Measurements from ENCODE around the gene AHDC1.

DNA sequence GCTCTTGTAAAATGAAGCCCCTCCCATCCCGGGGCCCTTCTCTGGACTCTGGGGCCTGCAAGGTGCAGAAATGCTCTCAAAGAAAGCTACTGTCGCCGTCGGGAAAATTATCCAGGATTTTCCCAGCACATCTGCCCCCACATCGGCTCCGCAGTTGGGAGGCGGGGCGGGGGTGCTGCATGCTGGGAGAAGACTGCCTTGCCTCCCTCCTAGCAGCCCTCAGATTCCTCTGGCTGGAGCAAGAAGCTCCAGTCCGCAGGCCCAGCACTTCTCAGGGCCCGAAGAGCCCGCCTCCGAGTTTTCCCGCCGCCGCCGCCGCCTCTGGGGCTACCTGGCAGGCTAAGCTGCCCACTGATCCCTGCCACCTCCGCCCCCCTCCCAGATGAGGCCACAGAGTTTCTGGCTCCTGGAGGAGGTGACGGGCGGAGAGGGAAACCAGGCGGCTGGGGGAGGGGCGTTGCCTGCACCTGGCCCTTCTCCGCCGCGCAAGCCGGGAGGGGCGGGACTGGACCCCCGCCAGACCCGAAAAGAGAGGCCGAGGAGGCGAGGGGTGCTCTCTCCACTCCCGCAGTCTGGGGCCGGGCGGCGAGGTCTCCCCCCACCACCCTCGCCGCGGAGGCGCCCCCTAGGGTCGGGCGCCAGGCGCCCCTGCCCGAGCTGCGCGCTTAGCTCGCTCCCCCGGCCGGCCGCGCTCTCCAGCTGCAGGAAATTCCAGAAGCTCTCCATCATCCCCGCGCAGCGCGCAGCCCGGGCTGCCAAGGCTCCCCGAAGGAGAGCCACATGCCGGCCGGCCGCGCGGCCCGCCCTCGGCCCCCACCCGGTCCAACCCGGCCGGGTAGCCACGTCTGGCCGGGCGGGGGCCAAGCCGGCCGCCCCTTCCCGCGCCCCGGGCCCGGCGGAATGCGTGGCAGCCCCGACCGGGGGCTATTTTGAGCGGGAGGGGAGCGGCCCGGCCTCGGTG lies 28.8 kb downstream of the AHDC1 start:
- TF ChIP-seq RAD21 (IDR thresholded peaks at IDR 0.05; ENCODE audit: insufficient read depth, low read depth, low read length) = no peak
- no peak for TF ChIP-seq EGR1 (IDR thresholded peaks at IDR 0.05; ENCODE audit: borderline replicate concordance in 1 of 2, low read depth in 2 of 2, low read length in 2 of 2)
- TF ChIP-seq, protein P1, sequence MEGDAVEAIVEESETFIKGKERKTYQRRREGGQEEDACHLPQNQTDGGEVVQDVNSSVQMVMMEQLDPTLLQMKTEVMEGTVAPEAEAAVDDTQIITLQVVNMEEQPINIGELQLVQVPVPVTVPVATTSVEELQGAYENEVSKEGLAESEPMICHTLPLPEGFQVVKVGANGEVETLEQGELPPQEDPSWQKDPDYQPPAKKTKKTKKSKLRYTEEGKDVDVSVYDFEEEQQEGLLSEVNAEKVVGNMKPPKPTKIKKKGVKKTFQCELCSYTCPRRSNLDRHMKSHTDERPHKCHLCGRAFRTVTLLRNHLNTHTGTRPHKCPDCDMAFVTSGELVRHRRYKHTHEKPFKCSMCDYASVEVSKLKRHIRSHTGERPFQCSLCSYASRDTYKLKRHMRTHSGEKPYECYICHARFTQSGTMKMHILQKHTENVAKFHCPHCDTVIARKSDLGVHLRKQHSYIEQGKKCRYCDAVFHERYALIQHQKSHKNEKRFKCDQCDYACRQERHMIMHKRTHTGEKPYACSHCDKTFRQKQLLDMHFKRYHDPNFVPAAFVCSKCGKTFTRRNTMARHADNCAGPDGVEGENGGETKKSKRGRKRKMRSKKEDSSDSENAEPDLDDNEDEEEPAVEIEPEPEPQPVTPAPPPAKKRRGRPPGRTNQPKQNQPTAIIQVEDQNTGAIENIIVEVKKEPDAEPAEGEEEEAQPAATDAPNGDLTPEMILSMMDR (IDR thresholded peaks at IDR 0.05 in 2 of 3, conservative IDR thresholded peaks at IDR 0.05 in 1 of 3; ENCODE audit: control insufficient read depth in 2 of 3, extremely low read depth in 1 of 3, insufficient read depth in 1 of 3, low read depth in 3 of 3, low read length in 3 of 3) = peak in 2 of 3 experiments; percentile 9 to 12; a peak in 1 of 6 replicates
- TF ChIP-seq, protein P2, sequence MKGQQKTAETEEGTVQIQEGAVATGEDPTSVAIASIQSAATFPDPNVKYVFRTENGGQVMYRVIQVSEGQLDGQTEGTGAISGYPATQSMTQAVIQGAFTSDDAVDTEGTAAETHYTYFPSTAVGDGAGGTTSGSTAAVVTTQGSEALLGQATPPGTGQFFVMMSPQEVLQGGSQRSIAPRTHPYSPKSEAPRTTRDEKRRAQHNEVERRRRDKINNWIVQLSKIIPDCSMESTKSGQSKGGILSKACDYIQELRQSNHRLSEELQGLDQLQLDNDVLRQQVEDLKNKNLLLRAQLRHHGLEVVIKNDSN (IDR thresholded peaks at IDR 0.05; ENCODE audit: borderline replicate concordance, extremely low read length, insufficient read depth, low read depth, low read length) = no peak
- TF ChIP-seq, protein P3, sequence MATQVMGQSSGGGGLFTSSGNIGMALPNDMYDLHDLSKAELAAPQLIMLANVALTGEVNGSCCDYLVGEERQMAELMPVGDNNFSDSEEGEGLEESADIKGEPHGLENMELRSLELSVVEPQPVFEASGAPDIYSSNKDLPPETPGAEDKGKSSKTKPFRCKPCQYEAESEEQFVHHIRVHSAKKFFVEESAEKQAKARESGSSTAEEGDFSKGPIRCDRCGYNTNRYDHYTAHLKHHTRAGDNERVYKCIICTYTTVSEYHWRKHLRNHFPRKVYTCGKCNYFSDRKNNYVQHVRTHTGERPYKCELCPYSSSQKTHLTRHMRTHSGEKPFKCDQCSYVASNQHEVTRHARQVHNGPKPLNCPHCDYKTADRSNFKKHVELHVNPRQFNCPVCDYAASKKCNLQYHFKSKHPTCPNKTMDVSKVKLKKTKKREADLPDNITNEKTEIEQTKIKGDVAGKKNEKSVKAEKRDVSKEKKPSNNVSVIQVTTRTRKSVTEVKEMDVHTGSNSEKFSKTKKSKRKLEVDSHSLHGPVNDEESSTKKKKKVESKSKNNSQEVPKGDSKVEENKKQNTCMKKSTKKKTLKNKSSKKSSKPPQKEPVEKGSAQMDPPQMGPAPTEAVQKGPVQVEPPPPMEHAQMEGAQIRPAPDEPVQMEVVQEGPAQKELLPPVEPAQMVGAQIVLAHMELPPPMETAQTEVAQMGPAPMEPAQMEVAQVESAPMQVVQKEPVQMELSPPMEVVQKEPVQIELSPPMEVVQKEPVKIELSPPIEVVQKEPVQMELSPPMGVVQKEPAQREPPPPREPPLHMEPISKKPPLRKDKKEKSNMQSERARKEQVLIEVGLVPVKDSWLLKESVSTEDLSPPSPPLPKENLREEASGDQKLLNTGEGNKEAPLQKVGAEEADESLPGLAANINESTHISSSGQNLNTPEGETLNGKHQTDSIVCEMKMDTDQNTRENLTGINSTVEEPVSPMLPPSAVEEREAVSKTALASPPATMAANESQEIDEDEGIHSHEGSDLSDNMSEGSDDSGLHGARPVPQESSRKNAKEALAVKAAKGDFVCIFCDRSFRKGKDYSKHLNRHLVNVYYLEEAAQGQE (IDR thresholded peaks at IDR 0.05; ENCODE audit: low read depth, low read length) = no peak
